GM19463 (cell line): ENCODE data around the gene VSIG10.
"Not testable (repeated sequence)": the region's sequence is repeated elsewhere in the genome, so short reads cannot be mapped to it uniquely, and the experiment has no call there.

Source experiments
- ATAC-seq: cut with Tn5 transposase; IDR thresholded peaks from one replicate; pipeline ENCODE4 v1.9.1; 2021; ENCODE audit warnings: mild to moderate bottlenecking, moderate library complexity; ENCODE audit not compliant: unreplicated experiment

The VSIG10 gene

DNA sequence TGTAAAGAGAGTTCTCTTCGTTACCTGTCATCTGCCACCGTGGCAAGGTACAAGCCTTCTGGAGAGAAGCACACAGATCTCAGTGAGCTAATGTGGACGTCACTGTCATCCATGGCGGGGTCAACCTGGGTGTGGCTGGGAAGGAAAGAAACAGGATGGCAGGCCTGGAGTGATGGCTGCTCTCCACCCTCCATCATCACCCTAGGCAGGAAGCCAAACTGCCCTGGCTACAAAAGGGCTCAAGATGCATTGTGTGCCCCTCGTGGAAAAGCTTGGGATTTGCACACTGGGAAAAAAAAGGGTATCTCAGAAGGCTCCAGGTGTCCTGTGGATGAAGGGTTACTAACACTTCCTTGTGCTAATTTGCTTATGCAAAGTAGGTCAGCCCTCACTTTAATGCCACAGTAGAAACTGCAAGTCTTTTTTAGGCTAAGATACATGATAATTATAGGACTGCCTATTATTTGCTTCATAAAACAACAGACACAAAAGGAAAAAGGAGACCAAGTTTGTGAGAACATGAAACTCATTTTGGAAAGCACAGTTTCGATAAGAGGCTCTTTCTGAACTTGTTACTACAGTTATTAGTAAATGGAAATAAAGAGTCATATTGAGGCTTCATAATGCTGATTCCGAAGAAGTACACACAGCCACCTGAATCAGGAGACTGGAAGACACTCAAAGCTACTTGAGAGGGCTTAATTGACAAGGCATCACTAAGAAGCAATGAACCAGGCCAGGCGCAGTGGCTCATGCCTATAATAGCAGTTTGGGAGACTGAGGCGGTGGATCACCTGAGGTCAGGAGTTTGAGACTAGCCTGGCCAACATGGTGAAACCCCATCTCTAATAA lies 68.4 kb downstream of the VSIG10 start:
- ATAC-seq = peak; percentile 88

DNA sequence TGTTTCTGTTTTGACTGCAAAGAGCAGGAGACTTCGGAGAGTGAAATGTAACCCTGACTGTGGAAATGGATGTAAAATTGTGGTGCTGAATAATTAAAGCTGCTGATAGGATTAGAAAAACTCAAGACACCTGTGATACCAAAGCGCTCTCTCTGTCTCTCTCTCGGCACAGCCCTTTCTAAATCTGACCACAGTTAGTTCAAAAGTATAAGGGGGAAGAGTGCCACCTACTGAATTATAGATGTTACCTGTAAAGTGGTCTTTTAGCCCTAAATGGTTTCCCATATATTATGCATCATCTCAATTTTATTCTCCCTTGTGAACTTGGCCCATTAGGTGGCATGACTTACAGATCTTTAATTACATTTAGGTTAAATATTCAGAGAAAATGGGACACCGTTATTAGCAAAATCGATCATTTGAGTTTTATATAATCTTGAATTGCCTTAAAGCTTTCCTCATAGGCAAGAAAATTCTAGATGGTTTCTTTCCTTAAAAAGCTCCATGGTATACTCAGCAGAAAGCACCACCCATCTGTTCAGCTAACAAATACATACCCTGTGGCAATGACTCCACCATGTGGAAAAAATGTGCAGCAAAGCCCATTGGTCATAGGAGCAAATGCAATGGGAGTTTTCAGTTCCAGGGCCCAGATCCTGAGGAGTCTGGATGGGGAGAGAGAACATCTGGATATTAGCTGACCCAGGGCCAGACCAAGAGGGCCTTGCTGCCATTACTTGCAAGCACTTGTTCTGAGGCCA lies 69.2 kb downstream of the VSIG10 start:
- ATAC-seq = no peak

DNA sequence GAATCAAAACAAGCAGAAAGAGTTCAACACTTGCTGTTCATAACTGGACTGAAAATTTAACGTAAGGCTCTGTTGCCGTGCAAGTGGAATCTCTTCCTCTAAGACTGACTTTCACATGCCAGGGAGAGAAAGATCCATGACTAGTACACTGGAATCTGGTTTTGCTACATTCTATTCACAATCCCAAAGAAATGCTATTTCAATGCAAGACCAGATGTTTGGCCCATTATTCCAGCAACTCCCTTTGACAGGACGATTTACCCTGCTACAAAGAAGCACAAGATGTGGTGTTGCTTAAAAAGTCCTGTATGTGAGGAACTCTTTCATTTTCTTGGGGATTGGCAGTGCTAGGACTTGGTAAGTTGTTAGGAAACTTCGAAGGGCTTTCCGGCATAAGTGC lies 69.9 kb downstream of the VSIG10 start:
- no peak for ATAC-seq

DNA sequence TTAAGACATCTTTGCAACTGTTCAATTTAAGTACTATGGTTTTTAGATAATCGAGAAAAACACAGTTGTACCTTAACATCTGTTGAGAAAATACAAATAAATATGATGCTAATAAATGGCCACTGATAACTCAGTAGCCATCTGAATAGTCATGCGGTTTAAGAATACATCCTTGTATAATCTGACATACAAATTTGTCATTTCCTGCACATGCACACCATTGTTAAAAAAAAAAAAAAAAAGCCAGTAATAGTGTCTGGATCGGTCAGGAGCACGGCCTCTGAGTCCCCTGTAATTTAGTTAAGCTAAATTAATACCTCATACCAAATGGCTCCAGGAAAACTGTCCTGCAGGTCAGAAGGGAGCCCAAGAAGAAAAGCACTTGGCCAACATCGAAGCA lies 70.5 kb downstream of the VSIG10 start:
- no peak for ATAC-seq

DNA sequence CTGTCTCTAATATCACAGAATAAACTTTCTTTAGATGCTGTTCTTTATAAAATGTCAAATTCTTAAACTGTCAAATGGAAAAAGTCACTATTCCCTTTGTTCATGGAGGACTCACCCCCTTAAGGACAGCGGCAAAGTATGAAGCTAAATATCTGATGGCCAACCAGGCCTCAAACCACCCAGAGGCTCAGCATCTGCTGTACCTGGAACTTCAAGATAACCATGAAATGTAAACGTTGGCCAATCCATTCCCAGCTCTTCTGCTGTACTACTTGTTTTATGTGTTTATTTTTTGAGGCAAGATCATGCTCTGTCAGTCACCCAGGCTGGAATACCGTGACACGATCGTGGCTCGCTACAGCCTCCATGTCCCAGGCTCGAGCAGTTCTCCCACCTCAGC lies 71.6 kb downstream of the VSIG10 start:
- no peak for ATAC-seq

DNA sequence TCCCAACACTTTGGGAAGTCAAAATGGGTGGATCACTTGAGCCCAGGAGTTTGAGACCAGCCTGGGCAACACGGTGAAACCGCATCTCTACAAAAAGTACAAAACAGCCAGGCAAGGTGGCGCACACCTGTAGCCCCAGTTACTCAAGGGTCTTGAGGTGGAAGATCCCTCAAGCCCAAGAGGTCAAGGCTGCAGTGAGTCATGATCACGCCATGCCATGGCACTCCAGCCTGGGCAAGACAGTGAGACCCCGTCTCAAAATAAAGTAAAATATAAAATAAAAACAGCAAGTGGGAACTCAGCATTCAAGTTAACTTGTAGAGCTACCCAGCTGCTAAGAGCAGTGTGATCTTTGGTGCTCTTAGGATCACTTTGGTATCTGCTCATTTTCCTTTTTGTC lies 74.6 kb downstream of the VSIG10 start:
- ATAC-seq = no peak

DNA sequence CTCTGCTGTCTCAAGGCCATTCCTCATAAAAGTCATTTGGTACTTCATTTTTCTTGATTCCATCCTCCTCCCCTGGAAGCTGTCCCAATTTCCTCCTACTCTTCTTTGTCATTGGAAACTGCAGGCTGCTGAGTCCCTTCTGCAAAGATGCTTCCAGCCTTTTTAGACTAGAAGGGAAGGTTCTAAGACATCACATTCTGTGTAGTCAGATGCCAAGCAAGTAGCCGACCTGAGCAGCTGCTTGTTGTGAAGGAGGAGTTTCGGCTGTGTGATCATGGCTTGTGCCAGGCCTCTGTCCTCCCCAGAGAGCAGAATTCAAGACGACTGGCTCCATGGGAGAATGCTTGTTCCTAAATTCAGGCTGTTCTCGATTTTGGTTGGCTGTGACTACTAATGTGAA lies 78.6 kb downstream of the VSIG10 start:
- no peak for ATAC-seq

DNA sequence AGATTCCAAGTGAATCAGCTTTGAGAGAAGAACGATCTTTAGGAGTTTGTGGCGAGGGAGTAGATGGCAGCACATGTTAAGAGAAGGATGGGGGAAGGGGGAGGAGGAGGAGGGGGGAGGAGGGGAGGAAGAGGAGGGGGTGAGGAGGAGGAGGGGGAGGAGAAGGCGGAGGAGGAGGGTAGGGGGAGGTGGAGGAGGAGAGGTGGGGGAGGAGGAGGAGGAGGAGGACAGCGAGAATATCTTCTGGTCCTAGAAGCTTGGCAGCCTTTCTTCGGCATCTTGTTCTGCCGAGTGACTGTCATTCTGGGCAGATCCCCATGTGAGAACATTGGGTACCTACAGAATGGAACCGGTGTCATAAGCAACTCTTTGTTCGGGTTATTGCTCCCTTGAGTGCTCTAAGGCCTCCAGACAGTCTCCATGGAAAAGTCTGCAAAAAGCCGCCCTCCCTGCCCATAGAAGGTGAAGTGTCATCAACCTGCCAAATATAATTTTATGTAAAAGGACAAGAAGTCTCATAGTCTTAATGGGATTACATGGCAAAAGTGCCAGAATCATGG lies 80.4 kb downstream of the VSIG10 start:
- ATAC-seq = no peak

DNA sequence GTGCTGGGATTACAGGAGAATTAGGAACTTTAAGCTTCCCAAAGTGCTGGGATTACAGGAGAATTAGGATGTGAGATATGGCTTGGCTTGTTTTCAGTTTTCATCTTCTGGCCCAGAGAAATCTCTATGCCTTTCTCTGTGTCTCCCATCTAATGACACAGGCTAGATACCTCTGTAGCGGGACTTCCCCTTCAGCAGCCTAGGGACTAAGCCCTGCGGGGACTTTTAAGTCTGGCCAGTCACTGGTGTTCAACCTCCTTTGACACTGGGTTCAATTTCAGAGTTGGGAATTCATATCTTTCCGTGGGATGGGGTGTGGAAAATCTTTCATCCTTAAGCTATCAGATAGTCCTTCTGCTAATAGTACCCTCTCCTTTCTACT lies 81.1 kb downstream of the VSIG10 start:
- no peak for ATAC-seq

DNA sequence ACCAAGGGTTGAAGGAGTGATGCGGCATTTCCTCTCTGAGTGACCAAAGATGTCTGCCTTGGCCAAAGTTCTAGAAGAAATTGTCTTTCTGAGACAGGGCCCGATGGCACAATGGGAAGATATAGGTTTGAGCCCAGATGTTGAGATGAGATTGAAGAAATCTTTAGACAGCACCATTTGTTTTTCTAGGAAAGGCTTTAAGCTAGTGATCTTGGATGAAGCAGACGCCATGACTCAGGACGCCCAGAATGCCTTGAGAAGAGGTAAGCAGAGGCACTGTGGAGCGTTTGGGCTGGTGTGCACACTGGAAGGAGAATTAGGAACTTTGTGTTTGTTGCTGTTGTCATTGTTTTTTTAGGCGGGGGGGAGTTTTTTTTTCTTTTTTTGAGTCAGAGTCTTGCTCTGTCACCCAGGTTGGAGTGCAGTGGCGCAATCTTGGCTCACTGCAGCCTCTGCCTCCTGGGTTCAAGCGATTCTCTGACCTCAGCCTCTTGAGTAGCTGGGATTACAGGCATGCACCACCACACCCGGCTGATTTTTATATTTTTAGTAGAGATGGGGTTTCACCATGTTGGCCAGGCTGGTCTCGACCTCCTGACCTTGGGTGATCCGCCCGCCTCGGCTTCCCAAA lies 81.6 kb downstream of the VSIG10 start:
- ATAC-seq = not testable (repeated sequence)

DNA sequence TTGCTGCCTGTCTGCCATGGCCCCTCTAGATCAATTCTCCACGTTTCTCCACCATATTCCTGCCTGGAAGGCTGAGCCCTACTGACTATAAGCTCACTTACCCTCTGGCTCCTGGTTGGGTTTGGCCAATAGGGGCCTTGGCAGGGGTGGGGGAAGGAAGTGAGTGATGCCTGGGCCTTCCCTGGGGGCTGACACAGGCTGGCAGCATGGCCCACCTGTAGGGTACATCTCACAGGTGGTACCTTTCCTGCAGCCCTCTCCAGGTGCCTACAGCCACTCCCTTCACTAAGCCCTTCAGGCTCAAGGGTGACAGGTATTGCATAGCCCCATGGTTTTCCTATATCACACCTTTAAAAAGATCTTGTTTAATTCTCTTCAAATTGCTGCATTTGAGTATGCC lies 83.8 kb downstream of the VSIG10 start:
- no peak for ATAC-seq

DNA sequence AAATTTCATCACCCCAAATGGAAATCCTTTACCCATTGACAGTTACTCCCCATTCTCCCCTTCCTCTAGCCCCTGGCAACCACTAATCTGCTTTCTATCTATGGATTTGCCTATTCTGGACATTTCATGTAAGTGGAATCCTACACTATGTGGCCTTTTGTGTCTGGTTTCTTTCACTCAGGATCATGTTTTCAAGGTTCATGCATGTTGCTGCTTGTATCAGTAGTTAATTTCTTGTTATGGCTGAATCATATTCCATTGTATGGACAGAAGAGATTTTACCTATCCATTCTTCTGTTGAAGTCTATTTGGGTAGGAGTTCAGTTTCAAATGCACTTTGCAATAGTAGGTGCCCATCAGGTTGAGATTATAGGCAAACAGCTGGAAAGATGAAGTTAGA lies 85.9 kb downstream of the VSIG10 start:
- no peak for ATAC-seq

DNA sequence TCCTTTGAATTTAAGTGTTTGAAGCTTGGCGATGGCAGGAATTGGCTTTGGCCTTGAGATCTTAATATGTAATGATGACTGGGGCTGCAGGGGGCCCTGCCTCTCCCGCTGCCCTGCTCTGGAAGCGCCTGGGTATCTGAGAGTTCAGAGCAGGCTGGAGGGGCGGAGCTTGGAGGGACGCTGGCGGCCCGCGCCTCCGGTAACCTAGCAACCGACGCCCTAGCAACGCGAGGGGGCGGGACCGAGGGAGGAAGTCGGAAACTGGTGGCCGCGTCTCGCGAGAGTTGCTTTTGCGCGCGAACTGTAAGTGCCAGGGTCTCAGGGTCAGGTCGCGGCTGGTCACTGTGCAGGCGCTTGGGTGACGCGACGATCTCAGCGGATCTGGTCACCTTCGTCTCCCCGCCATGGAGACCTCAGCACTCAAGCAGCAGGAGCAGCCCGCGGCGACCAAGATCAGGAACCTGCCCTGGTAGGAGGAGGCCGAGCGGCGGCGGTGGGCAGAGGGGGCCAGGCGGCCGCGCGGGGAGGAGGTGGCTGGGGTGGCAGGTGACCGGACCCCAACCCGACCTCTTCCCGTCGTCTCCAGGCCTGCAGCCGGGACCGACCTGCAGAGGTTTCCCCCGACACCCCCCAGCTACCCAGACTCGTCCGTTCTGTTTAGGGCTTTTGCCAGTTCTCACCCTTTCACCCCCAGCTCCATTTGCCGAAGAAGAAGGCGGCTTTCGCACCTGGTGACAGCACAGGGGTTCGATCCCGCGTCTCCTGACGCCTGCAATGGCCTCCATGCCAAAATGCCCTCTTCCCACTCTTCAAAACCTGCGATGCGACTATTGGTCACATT lies 87.2 kb downstream of the VSIG10 start, which contains the start of gene RFC5:
RFC5 (plus strand) TSS at position 280 of the 841 bp plus-strand sequence; CDS start at position 405, 125 bp downstream.
- ATAC-seq = peak; percentile 99

DNA sequence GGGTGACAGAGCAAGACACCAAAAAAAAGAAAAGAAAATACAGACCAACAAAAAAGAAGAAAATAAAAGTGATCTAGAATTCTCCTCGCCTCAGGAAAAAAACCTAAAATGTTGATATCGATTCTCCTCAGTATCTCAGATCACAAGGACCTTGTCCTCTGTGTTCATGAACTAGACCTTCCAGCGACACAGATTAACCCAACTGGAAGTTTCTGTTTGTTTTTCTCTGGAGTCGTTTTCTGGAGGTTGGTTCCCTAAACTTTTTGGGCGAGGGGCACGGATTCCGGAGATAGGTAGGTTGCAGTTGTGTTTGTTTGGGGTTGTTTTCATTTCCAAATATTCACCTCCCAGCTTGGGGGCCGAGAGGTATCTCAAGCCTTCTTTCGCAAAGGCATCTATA lies 87.9 kb downstream of the VSIG10 start:
- ATAC-seq = no peak

DNA sequence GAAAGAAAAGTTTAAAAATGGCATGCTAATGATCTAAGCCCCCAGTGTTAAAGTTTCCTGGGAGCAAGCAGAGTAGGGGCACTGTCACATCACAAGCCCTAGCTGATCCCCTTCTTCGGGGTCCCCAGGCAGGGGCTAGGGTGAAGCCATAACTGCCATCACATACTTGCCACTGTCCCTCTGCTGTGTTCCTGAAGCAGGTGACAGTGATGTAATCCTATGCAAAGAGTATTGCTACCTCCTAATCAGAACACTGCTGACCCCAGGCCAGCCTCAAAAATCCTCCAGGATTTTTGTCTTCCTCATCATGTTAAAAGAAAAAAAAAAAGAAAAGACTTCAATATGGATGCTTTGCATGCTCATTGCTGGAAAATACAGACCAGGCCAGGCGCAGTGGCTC lies 88.5 kb downstream of the VSIG10 start:
- ATAC-seq = no peak
